Measurements from ENCODE around the gene OLFM1.

The OLFM1 gene

DNA sequence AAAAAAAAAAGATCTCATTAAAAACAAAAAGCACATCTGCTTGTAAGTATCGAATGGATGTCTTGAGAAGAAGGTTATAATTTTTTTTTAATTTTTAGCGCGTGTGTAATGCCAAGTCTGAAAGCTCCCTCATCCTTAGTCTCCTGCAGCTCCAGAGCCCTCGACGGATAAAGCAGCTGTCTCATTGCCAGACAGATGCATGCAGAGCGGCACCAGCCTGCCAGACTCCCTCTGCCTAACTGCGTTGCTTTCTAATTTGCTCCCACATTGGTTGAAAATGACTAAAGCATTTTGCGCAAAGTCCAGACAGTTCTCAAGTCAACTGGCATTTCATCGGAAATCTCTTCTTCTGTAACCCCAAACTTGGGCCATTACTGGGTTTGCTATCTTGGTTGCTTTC is 29.4 kb downstream of the OLFM1 start:
- H3K4me3 ChIP-seq (ENCODE audit: low read length), result no peak overlapping the region
- TF ChIP-seq, protein P1, sequence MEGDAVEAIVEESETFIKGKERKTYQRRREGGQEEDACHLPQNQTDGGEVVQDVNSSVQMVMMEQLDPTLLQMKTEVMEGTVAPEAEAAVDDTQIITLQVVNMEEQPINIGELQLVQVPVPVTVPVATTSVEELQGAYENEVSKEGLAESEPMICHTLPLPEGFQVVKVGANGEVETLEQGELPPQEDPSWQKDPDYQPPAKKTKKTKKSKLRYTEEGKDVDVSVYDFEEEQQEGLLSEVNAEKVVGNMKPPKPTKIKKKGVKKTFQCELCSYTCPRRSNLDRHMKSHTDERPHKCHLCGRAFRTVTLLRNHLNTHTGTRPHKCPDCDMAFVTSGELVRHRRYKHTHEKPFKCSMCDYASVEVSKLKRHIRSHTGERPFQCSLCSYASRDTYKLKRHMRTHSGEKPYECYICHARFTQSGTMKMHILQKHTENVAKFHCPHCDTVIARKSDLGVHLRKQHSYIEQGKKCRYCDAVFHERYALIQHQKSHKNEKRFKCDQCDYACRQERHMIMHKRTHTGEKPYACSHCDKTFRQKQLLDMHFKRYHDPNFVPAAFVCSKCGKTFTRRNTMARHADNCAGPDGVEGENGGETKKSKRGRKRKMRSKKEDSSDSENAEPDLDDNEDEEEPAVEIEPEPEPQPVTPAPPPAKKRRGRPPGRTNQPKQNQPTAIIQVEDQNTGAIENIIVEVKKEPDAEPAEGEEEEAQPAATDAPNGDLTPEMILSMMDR (IDR thresholded peaks at IDR 0.05; ENCODE audit: insufficient read depth, low read depth, low read length, missing control alignments), result no peak
- no peak for DNase-seq (ENCODE audit: low read depth)

DNA sequence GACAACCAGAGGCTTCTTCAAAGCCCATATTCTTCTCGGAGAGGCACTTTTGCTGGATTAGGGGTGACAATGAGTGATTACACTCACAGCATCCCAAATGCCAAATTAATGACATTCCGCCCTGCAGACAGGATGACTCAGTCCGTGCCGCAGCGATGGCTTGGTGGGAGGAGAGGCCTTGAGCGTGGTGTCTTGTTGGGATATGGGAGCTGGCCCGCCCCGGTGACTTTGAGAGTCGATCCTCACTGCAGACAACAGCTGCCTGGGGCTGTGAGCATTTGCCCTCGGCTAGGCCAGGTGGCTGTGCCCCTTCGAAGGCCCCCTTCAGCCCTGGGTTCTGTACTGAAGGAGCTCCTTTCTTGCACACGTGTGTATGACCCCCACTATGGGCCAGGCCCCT is 29.8 kb downstream of the OLFM1 start:
- TF ChIP-seq, protein P1 (IDR thresholded peaks at IDR 0.05; ENCODE audit: insufficient read depth, low read depth, low read length, missing control alignments), result no peak
- H3K4me3 ChIP-seq (ENCODE audit: low read length), result no peak overlapping the region
- no peak for DNase-seq (ENCODE audit: low read depth)

DNA sequence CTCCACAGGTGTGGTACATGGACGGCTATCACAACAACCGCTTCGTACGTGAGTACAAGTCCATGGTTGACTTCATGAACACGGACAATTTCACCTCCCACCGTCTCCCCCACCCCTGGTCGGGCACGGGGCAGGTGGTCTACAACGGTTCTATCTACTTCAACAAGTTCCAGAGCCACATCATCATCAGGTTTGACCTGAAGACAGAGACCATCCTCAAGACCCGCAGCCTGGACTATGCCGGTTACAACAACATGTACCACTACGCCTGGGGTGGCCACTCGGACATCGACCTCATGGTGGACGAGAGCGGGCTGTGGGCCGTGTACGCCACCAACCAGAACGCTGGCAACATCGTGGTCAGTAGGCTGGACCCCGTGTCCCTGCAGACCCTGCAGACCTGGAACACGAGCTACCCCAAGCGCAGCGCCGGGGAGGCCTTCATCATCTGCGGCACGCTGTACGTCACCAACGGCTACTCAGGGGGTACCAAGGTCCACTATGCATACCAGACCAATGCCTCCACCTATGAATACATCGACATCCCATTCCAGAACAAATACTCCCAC is 32.1 kb downstream of the OLFM1 start:
- DNase-seq (ENCODE audit: low read depth), result no peak
- H3K4me3 ChIP-seq (ENCODE audit: low read length), result no peak overlapping the region
- TF ChIP-seq, protein P1 (IDR thresholded peaks at IDR 0.05; ENCODE audit: insufficient read depth, low read depth, low read length, missing control alignments), result no peak

DNA sequence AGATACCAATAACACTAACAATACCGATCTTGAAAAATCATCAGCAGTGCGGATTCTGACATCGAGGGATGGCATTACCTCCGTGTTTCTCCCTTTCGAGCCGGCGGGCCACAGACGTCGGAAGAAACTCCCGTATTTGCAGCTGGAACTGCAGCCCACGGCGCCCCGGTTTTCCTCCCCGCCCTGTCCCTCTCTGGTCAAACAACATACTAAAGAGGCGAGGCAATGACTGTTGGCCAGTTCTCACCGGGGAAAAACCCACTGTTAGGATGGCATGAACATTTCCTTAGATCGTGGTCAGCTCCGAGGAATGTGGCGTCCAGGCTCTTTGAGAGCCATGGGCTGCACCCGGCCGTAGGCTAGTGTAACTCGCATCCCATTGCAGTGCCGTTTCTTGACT is 32.8 kb downstream of the OLFM1 start:
- TF ChIP-seq, protein P1 (IDR thresholded peaks at IDR 0.05; ENCODE audit: insufficient read depth, low read depth, low read length, missing control alignments), result no peak
- DNase-seq (ENCODE audit: low read depth), result no peak

DNA sequence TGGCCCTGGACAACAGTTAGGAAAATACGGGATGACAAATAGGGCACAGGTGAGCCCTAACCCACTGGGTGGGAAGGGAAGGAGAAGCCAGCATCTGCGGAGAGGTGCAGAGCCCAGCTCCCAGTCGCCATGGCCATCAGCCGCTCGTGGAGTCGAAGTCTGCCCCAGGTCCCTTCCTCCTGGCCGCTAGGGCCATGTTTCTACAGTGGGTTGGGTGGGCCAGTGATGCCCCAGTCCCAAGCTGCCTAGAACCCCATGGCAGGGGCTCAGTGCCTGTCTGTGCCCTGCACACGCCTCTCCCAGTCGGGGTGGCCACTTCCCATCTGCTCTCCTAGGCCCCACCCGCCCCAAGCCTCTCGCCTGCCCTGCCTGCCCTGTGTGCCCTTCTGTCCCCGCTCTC is 34.8 kb downstream of the OLFM1 start:
- TF ChIP-seq, protein P1 (IDR thresholded peaks at IDR 0.05; ENCODE audit: insufficient read depth, low read depth, low read length, missing control alignments), result no peak
- DNase-seq (ENCODE audit: low read depth), result no peak
- H3K4me3 ChIP-seq (ENCODE audit: low read length), result no peak overlapping the region

More for the DNA sequence above, 32.8 kb downstream of the OLFM1 start:
- H3K4me3 ChIP-seq (ENCODE audit: low read length), result no peak overlapping the region

DNA sequence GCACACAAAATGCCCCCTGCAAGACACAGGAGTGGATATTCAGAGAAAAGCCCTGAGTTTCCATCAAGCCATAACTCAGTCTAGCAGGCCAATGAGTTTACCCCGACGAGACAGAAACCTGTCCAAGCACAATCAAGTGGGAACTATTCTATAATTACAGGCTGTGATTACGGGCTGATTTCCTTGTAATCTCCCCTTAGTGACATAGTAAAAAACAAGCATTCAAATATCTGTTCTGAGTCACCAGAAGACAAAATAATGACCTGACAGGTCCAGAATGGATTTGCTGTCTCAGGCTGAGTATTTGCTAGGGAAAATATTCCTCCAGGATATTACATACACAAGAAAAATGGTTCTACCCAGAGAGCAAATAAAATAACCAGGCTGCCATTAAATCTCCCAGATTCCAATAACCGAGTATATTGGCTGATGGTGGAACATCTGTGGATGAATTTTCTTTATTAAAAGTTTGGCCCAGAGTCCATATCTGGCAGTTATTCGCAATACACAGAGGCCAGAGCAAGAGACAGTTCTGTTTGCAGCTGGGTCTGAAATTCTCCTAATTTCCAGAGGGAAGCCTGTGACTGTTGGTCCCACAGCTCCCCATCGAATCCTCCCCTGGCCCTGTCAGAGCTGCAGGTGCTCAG is 35.8 kb downstream of the OLFM1 start:
- DNase-seq (ENCODE audit: low read depth), result no peak
- TF ChIP-seq, protein P1 (IDR thresholded peaks at IDR 0.05; ENCODE audit: insufficient read depth, low read depth, low read length, missing control alignments), result no peak
- H3K4me3 ChIP-seq (ENCODE audit: low read length), result no peak overlapping the region

DNA sequence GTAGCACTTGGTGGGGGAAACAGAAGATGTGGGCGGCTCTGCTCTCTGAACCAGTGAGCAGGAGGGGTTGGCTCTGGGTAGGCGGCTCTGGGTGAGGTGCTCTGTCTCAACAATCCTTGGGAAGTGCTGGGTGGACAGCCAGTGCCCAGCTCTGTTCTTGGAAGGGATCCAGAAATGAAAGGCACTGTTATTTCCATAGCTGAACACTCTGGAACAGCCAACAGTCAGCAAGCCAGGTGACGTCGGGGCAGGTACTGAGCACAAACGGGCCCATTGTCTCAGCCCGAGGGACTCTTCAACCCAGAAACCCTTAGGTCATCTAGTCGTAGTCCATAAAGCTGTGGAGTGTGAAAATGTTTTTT is 36.3 kb downstream of the OLFM1 start:
- DNase-seq (ENCODE audit: low read depth), result no peak
- H3K4me3 ChIP-seq (ENCODE audit: low read length), result no peak overlapping the region
- TF ChIP-seq, protein P1 (IDR thresholded peaks at IDR 0.05; ENCODE audit: insufficient read depth, low read depth, low read length, missing control alignments), result no peak

All from epithelial cell of esophagus (primary cell).